DMS79 treated with DMSO at 0.1 percent for 48 hours (cell line): ENCODE results near the gene CNOT3.
A peak's percentile ranks its signal among the peaks of the same experiment; 100 is the strongest.

Source experiments
- DNase-seq: peaks from one replicate; lab custom pipeline; 2025; lab: John Stamatoyannopoulos, UW

The CNOT3 gene

DNA sequence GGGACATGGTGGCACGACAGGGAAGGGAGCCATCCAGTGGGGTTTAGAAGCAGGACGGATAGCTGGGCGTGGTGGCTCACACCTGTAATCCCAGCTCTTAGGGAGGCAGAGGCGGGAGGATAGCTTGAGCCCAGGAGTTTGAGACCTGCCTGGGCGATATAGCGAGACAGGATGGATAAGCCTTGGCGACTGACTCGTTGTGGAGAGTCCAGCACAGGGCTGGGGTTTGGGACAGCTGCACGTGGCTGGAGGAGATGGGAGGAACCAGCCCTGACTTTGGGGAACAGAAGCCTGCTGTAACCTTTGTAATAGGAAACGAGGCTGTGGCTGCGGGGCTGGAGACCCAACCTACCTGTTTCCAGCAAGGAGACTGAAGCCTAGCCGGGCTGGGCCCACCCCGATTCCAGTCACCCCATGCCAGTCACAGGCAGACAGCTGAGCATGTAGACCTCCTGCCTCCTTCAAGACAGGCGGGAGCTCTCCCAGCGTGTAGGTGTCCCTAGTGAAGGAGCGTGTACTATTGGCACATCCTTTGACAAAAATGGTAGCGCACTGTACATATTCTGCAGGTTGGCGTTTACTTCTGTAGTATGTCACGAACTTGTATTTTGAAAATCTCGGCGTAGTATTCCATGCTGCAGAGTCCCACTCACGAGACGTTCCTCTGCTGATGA is 13.9 kb downstream of the CNOT3 start:
- DNase-seq, result no peak

DNA sequence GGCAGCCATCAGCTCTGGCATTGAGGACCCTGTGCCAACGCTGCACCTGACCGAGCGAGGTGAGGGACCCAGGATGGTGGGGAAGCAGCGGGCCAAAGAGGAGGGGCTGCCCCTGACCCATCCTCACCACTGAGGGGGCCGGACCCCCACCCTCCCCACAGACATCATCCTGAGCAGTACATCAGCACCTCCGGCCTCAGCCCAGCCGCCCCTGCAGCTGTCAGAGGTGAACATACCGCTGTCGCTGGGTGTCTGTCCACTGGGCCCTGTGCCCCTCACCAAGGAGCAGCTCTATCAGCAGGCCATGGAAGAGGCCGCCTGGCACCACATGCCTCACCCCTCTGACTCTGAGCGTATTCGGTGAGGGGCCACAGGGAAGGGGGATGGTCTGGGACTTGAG is 14.7 kb downstream of the CNOT3 start:
- DNase-seq, result no peak

GRCh38 chr19:54152878-54153524 is 15.4 kb downstream of the CNOT3 start:
- DNase-seq, result no peak

DNA sequence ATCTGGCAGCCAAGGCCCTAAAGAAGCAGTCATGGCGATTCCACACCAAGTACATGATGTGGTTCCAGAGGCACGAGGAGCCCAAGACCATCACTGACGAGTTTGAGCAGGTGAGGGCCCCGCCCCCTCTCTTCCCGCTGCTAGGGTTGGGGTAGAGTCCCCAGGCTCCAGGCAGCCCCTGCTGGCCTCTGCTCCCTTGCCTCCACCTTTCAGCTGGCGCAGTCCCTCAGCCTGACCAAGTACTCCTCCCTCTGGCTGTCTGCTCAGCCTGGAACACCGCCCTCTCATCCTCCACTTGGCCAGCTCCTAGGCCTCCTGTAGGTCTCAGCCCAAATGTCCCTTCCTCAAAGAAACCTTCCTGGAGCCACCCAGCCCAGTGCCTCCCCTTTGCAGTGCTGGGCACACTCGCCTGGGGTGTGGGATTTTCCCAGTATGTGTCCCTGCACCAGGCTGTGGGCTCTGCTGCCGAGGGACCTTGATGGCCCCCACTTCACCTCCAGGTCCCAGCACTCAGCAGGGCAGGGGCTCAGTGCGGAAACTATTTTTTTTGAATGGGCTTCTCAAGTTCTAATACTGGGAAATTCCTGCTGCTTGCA is 16.3 kb downstream of the CNOT3 start:
- DNase-seq, result no peak

GRCh38 chr19:54154603-54155345 is 17.2 kb downstream of the CNOT3 start:
- no peak for DNase-seq

GRCh38 chr19:54155694-54156093 is 18.1 kb downstream of the CNOT3 start:
- no peak for DNase-seq

DNA sequence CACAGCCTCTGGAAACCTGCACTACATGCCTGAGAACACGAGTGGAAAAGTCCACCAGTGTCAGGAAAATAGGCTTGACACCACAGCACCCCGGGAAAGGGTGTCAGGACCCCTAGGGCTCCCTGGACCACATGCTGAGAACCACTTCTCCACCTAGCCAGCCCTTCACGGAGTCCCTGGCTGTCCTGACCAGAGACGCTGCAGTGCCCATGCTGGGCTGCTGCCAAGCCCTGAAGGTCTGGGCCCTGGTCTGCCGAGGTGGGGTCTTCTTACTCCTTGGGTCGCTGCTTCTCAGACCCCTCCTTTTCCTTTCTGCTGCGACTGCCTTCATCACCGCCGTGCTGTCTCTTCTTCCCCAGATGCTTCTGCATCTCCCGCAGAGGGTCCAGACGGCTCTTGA is 18.9 kb downstream of the CNOT3 start:
- no peak for DNase-seq

GRCh38 chr19:54156953-54157352 is 19.4 kb downstream of the CNOT3 start:
- no peak for DNase-seq

DNA sequence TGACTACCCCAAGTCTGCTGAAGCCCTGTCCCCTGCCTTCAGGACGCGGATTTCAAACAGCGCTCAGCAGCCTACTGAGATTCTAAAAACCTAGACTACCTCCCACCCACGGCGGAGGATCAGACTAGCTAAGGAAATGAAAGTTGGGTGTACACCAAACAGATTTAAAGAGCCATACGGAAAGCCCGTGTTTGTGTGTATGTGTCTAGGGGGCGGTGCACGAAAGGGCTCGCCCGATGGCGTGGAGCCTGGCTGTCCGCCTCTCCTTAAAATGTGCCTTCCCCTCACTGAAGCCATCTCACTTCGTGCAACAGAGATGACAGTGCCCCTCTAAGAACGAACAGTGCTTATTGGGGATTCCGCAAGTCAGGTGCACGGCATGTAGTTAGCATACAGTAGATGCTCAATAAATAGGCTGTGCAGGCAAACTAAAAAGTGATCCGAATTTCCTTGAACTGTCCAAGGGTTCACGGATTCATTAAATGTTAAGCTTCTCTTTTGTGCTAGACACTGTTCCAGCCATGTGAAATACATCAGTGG is 21.3 kb downstream of the CNOT3 start:
- DNase-seq, result no peak

DNA sequence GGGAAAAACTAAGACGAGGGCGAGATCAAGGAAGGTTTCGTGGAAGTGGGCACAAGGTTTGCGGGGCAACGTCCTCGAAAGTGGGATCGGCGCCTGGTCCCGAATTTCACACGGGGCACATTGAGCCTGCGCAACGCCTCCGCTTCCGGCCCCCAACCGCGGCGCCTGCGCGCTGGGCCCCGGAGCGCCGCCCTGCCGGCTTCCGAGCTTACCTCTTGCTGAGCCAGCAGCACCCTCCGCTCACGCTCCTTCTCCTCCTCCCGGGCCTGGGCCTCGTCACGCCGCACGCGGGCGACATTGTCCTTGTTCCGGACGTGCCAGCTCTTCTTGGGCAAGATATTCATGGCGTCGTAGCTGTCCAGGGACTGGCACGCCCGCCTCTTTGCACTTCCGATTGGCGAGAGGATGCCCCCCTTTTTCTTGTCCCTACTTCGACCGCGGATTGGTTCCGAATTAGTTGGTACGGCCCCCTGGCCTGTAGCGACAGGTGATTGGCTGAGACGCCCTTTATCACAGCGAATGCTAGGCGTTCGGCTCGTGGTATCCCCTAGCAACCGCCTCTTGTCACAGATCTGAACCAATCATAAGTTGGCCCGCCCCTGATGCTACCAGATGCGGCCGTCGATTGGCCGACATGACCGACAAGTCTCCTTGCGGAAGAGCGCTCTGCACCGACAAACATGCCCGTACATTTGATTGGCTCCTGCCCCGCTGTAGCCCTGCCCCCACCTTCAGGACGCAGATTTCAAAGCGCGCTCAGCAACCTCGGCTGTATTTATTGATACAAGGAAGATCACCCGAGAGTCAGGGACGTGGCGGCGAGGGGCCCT is 22.0 kb downstream of the CNOT3 start, which contains the start of gene LENG1:
LENG1 (minus strand) TSS at position 370 of the 830 bp plus-strand sequence; CDS start at position 344, 26 bp downstream.
- peak; percentile 99 for DNase-seq

DNA sequence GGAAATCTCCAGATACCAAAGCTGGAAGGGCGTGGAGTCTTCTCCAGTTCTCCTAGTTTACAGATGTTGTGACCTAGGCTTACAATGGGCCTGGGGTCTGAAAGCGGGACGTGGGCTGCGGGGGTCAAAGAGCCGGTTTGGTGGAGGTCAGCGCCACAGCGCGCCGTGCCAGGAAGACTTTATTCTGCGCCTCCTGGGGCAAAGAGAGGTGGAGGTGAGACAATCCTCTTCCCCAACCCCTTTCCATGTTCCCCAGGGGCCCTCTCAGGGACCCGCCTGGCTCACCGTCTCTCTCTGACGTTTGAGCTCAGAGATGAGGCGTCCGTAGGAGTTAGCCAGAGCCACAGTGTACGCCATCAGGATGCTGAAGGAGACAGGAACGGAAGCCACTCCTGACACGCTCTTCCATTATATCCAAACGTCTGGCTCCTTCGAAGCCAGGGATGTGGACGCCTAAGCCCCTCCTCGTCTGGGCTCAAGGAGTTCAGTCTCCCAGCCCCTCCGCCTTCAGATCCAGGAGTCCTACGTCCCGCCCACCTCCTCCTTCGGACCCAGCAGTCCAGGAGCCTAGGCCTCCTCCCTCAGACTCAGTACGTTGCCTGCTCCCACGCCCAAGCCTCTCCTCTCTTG is 22.7 kb downstream of the CNOT3 start:
- DNase-seq, result peak; percentile 76

GRCh38 chr19:54160854-54161253 is 23.3 kb downstream of the CNOT3 start:
- DNase-seq, result peak; percentile 42

DNA sequence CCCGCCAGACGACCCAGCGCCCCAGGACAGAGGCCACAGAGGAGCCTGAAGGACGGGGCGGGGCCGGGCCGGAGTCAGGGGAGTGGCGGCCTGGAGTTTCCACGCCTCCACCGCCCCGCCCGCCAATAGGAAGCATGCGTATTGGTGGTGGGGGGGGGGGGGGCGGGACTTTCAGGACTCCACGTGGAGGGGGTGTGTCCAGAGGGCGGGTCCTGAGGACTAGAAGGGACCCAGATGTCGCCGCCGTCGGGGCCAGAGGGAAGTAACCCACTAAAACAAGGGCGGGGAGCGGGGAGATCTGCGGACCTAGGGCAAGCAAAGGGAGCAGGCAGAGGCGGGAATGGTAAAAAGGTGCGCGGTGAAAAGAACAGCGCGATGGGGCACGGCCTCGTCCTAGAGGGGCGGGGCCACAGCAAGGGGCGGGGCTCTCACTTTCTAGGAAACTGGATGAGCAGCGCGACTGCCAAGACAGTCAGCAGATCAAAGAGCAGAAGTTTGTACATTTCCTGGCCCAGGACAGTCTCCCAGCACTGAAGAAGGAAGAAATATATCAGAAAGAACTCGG is 24.8 kb downstream of the CNOT3 start:
- DNase-seq, result peak; percentile 17

GRCh38 chr19:54162884-54163283 is 25.3 kb downstream of the CNOT3 start:
- DNase-seq, result no peak

DNA sequence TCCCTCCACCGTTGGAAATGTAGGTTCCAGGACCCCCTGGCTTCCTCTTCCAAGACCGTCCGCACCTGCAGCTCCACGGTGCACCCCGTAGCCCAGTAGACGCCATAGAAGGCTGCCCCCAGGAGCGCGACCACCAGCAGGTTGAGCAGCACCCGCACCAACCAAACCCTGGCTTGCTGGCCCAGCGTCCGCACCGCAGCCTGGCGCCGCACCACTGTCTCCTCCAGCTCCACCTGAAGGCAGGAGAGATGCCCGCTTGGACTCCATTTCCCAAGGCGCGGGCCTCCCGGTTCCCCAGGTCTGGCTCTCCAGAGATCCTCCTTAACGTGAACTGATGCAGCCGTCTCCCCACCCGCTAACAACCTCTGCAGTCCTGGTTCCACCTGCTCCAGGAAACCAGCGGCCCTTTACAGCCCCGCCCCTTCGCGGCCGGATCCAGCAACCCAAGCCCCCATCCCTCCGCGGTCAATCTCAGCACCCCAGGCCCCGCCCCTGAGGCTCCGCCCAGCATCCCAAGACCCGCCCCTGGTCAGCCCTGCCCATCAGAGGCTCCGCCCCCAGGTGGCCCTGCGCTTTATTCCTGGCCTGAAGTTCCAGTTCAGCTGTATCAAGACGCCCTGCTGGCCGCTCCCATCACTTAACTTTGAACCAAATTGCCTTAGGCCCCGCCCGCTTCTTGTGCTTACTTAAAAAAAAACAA is 27.0 kb downstream of the CNOT3 start:
- no peak for DNase-seq

DNA sequence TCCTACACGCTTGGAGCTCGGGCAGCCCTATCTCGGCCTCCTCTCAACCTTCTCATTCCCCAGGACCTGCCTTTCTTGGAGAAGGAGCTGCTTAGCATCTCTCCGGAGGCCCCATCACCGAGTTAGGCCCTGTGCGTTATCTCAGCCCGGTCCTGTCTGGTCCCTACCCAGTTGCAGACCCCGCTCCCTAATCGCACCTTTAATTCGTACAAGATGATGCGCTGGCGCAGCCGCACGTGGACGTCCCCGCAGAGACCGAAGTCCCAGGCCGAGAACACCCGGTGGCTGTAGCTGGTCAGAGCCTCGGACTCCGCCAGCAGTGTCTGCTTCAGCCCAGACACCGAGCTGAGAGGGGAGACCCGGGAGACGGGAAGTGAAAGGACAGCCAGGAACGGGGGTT is 27.7 kb downstream of the CNOT3 start:
- DNase-seq, result no peak

DNA sequence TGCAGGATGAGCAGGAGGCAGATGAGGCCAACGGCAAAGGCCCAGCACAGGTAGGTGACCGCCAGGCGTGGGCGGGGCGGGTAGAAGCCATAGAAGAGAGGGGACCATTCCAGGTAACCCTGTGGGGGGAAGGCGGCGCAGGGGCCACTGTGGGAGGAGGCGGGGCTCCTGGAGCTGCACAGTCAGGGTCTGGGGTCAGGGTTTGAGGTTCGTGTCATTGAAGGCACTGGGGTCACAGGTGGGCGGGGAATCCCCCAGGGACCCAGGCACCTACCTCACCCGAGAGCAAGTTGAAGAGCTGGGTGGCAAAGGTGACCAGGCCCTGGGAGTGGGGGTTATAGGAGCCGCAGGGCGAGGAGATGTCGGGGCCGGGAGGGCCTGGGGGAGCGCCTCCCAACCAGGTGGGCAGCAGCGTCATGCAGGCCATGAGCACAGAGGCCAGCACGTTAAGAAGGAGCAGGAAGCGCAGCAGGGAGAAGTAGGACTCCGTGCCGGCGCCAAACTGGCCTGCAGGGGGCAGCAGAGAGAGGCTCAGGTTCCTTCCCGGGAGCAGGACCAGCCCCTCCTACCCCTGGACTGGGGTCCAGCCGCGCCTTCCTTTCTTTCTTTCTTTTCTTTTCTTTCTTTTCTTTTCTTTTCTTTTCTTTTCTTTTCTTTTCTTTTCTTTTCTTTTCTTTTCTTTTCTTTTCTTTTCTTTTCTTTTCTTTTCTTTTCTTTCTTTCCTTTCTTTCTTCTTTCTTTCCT is 30.8 kb downstream of the CNOT3 start:
- DNase-seq, result peak; percentile 66

GRCh38 chr19:54169149-54169740 is 31.7 kb downstream of the CNOT3 start:
- no peak for DNase-seq
